ENCODE measurements around the gene ANKDD1A.

ANKDD1A gene

DNA sequence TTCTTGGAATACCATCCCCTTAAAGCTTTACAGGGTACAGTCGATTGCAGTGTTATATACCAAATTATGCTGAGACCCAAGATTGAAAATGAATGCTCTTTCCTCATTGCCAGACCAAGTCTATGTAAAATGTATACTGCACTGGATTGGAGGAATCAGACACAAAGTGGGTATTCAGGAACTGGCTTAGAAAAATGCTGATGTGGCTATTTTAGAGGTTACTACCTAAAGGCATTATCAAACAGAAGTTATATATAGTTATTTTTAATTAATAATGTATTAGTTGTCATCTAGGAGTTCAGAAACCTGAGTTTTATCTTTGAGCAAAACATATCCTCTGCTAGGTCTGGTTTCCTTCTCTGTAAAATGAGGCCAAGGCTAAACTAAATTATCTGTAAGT, 81.6 kb downstream of the ANKDD1A start:
- Histone ChIP-seq H3K9ac (ENCODE audit: low read depth, low read length) (no peak overlapping the region), H3K36me3 (ENCODE audit: control insufficient read depth, insufficient read depth, low read length) (no peaks in the 10 kb centered on the region)

DNA sequence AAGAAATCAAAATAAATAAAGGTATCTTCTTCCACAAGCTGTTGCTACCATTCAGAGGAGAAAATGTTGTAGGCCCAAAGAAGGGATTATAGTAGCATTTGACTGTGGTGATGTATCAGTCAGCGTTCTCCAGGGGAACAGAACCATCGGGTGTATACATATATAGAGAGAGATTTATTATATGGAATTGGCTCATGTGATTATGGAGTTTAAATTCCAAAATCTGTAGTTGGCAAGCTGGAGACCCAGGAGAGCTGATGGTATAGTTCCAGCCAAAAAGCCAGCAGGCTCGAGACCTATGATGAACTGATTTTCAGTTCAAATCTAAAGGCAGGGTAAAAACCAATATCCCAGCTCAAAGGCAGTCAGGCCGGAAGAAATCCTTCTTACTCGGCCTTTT, 85.4 kb downstream of the ANKDD1A start:
- no peak overlapping the region for H3K27ac ChIP-seq (ENCODE audit: low read depth, low read length)
- H3K4me1 ChIP-seq (ENCODE audit: control insufficient read depth, insufficient read depth, low read length) = no peaks in the 10 kb centered on the region
- H3K4me3 ChIP-seq (ENCODE audit: low read depth, low read length) = no peak overlapping the region
- no peaks in the 10 kb centered on the region for H3K27me3 ChIP-seq (ENCODE audit: control insufficient read depth, insufficient read depth, low read length)
- peaks cover 3% of the 10 kb centered on the region; the same call in 1 of the 2 replicates for H3K36me3 ChIP-seq (ENCODE audit: control insufficient read depth, insufficient read depth, low read length)
- no peaks in the 10 kb centered on the region for H3K9me3 ChIP-seq (ENCODE audit: control insufficient read depth, insufficient read depth, low read length)
- H3K9ac ChIP-seq (ENCODE audit: low read depth, low read length) = no peak overlapping the region

More for the DNA sequence above, 81.6 kb downstream of the ANKDD1A start:
- no peak overlapping the region for H3K4me3 ChIP-seq (ENCODE audit: low read depth, low read length)
- no peaks in the 10 kb centered on the region for H3K9me3 ChIP-seq (ENCODE audit: control insufficient read depth, insufficient read depth, low read length)
- H3K27ac ChIP-seq (ENCODE audit: low read depth, low read length) = no peak overlapping the region
- H3K4me1 ChIP-seq (ENCODE audit: control insufficient read depth, insufficient read depth, low read length) = peaks cover 7% of the 10 kb centered on the region; the same call in 1 of the 2 replicates
- no peaks in the 10 kb centered on the region for H3K27me3 ChIP-seq (ENCODE audit: control insufficient read depth, insufficient read depth, low read length)

DNA sequence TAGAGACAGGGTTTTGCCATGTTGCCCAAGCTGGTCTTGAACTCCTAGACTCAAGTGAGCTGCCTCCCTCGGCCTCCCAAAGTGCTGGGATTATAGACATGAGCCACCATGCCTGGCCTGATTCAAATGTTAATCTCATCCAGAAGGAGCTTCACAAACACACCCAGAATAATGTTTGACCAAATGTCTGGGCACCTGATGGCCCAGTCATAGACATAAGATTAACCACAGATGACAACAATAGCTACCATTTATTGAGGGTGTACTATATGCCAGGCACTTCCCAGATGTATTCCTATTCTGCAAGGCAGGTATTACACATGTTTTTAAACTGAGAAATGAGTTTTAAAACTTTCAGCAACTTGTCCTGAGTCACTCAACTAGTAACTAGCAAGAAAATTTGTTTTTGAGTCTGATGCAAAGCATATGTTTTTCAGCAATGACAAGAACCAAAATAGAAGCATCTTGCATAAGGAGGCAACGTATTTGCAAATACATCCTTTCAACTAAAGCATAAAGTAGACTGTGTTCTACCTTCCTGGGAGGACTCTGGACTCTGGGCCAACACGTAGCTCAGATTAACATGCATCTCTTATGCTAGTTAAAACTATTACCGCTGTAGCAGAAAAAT, 86.2 kb downstream of the ANKDD1A start:
- H3K4me1 ChIP-seq (ENCODE audit: control insufficient read depth, insufficient read depth, low read length) = no peaks in the 10 kb centered on the region
- H3K36me3 ChIP-seq (ENCODE audit: control insufficient read depth, insufficient read depth, low read length) = peaks cover 3% of the 10 kb centered on the region
- H3K27me3 ChIP-seq (ENCODE audit: control insufficient read depth, insufficient read depth, low read length) = no peaks in the 10 kb centered on the region
- no peak overlapping the region for H3K4me3 ChIP-seq (ENCODE audit: low read depth, low read length)
- no peak overlapping the region for H3K27ac ChIP-seq (ENCODE audit: low read depth, low read length)
- H3K9ac ChIP-seq (ENCODE audit: low read depth, low read length) = no peak overlapping the region
- H3K9me3 ChIP-seq (ENCODE audit: control insufficient read depth, insufficient read depth, low read length) = no peaks in the 10 kb centered on the region

- Histone ChIP-seq H3K9me3 (ENCODE audit: control insufficient read depth, insufficient read depth, low read length) (no peaks in the 10 kb centered on the region; the same call in 1 of the 2 replicates), H3K4me3 (ENCODE audit: low read depth, low read length) (no peak overlapping the region), H3K27ac (ENCODE audit: low read depth, low read length) (no peak overlapping the region), H3K27me3 (ENCODE audit: control insufficient read depth, insufficient read depth, low read length) (no peaks in the 10 kb centered on the region), H3K36me3 (ENCODE audit: control insufficient read depth, insufficient read depth, low read length) (peaks cover 19% of the 10 kb centered on the region), H3K9ac (ENCODE audit: low read depth, low read length) (no peak overlapping the region), H3K4me1 (ENCODE audit: control insufficient read depth, insufficient read depth, low read length) (peaks cover 3% of the 10 kb centered on the region; the same call in 1 of the 2 replicates)
Measured at GRCh38 chr15:65004993-65005392, 93.3 kb downstream of the ANKDD1A start.

GRCh38 chr15:65006876-65007275, 95.2 kb downstream of the ANKDD1A start:
- Histone ChIP-seq H3K27ac (ENCODE audit: low read depth, low read length) (no peak overlapping the region), H3K4me3 (ENCODE audit: low read depth, low read length) (no peak overlapping the region), H3K36me3 (ENCODE audit: control insufficient read depth, insufficient read depth, low read length) (peaks cover 29% of the 10 kb centered on the region), H3K4me1 (ENCODE audit: control insufficient read depth, insufficient read depth, low read length) (peaks cover 3% of the 10 kb centered on the region; the same call in 1 of the 2 replicates), H3K27me3 (ENCODE audit: control insufficient read depth, insufficient read depth, low read length) (no peaks in the 10 kb centered on the region), H3K9me3 (ENCODE audit: control insufficient read depth, insufficient read depth, low read length) (no peaks in the 10 kb centered on the region; the same call in 1 of the 2 replicates), H3K9ac (ENCODE audit: low read depth, low read length) (no peak overlapping the region)

Data from HUES48 (cell line).